ENCODE data around the gene ZNG1C. TPM values are rescaled to one million over a fixed set of nuclear protein-coding genes. Genes with fewer than 3 reads are reported as not detected.
"Not testable (repeated sequence)": the region's sequence is repeated elsewhere in the genome, so short reads cannot be mapped to it uniquely, and the experiment has no call there.

The ZNG1C gene
- polyA plus RNA-seq, 3 donors = 27.4 to 42.5 (median 29.8) TPM

- H4K20me1 ChIP-seq (ENCODE audit: insufficient read depth, low read length); H3K36me3 Mint-ChIP-seq; H3K4me1 Mint-ChIP-seq; H3K36me3 ChIP-seq (replicated peaks in 1 of 2; ENCODE audit: control insufficient read depth in 1 of 2, insufficient read depth in 2 of 2, low read length in 2 of 2); H3K4me3 Mint-ChIP-seq; H3K79me2 ChIP-seq (ENCODE audit: insufficient read depth, low read length); H3K4me3 ChIP-seq (replicated peaks in 1 of 3; ENCODE audit: low read depth in 2 of 3, low read length in 3 of 3); H3K9ac ChIP-seq (ENCODE audit: insufficient read depth, low read length, poor library complexity, severe bottlenecking); H3K27ac ChIP-seq (ENCODE audit: low read depth in 1 of 2, low read length in 2 of 2); H3K27ac Mint-ChIP-seq; H3K9me3 ChIP-seq (replicated peaks in 1 of 2; ENCODE audit: control insufficient read depth in 1 of 2, insufficient read depth in 1 of 2, low read length in 2 of 2); H3K27me3 ChIP-seq (ENCODE audit: control insufficient read depth in 2 of 2, insufficient read depth in 2 of 2, low read length in 2 of 2); intact Hi-C loops (cut with micrococcal nuclease); H2AFZ ChIP-seq (ENCODE audit: insufficient read depth, low read depth, low read length, poor library complexity, severe bottlenecking); H3K4me1 ChIP-seq (ENCODE audit: control insufficient read depth in 1 of 2, insufficient read depth in 2 of 2, low read length in 2 of 2); H3K4me2 ChIP-seq (replicated peaks; ENCODE audit: extremely low read depth, low read length, poor library complexity, severe bottlenecking); H3K27me3 Mint-ChIP-seq (ENCODE audit: low read depth in 3 of 3); DNase-seq; H3K9me3 Mint-ChIP-seq: not testable (repeated sequence)
- no CpG with 5 or more reads among the region's 11 CpGs for WGBS (ENCODE audit: insufficient coverage)
Measured at GRCh38 chr9:68330531-68331173, 88.9 kb downstream of the ZNG1C start.

GRCh38 chr9:68332122-68332521, 90.3 kb downstream of the ZNG1C start:
- H3K79me2 ChIP-seq (ENCODE audit: insufficient read depth, low read length); H3K9ac ChIP-seq (ENCODE audit: insufficient read depth, low read length, poor library complexity, severe bottlenecking); H3K4me3 Mint-ChIP-seq; H3K36me3 Mint-ChIP-seq; H3K27ac ChIP-seq (ENCODE audit: low read depth in 1 of 2, low read length in 2 of 2); H3K36me3 ChIP-seq (replicated peaks in 1 of 2; ENCODE audit: control insufficient read depth in 1 of 2, insufficient read depth in 2 of 2, low read length in 2 of 2); H3K27me3 ChIP-seq (ENCODE audit: control insufficient read depth in 2 of 2, insufficient read depth in 2 of 2, low read length in 2 of 2); H3K9me3 ChIP-seq (replicated peaks in 1 of 2; ENCODE audit: control insufficient read depth in 1 of 2, insufficient read depth in 1 of 2, low read length in 2 of 2); H2AFZ ChIP-seq (ENCODE audit: insufficient read depth, low read depth, low read length, poor library complexity, severe bottlenecking); intact Hi-C loops (cut with micrococcal nuclease); H3K4me1 Mint-ChIP-seq; DNase-seq; H3K4me3 ChIP-seq (replicated peaks in 1 of 3; ENCODE audit: low read depth in 2 of 3, low read length in 3 of 3); H3K4me2 ChIP-seq (replicated peaks; ENCODE audit: extremely low read depth, low read length, poor library complexity, severe bottlenecking); H3K27ac Mint-ChIP-seq; H3K27me3 Mint-ChIP-seq (ENCODE audit: low read depth in 3 of 3); H4K20me1 ChIP-seq (ENCODE audit: insufficient read depth, low read length); H3K9me3 Mint-ChIP-seq; H3K4me1 ChIP-seq (ENCODE audit: control insufficient read depth in 1 of 2, insufficient read depth in 2 of 2, low read length in 2 of 2): not testable (repeated sequence)
- WGBS (ENCODE audit: insufficient coverage) = no CpG with 5 or more reads among the region's 1 CpG

GRCh38 chr9:68335935-68336334, 94.2 kb downstream of the ZNG1C start:
- H3K36me3 Mint-ChIP-seq; DNase-seq; H3K27me3 ChIP-seq (ENCODE audit: control insufficient read depth in 2 of 2, insufficient read depth in 2 of 2, low read length in 2 of 2); H3K27ac Mint-ChIP-seq; H3K36me3 ChIP-seq (replicated peaks in 1 of 2; ENCODE audit: control insufficient read depth in 1 of 2, insufficient read depth in 2 of 2, low read length in 2 of 2); H3K4me2 ChIP-seq (replicated peaks; ENCODE audit: extremely low read depth, low read length, poor library complexity, severe bottlenecking); H3K4me1 ChIP-seq (ENCODE audit: control insufficient read depth in 1 of 2, insufficient read depth in 2 of 2, low read length in 2 of 2); H3K4me3 ChIP-seq (replicated peaks in 1 of 3; ENCODE audit: low read depth in 2 of 3, low read length in 3 of 3); H3K79me2 ChIP-seq (ENCODE audit: insufficient read depth, low read length); H3K9ac ChIP-seq (ENCODE audit: insufficient read depth, low read length, poor library complexity, severe bottlenecking); H4K20me1 ChIP-seq (ENCODE audit: insufficient read depth, low read length); H3K4me3 Mint-ChIP-seq; H3K27me3 Mint-ChIP-seq (ENCODE audit: low read depth in 3 of 3); H3K4me1 Mint-ChIP-seq; H3K9me3 Mint-ChIP-seq; H3K9me3 ChIP-seq (replicated peaks in 1 of 2; ENCODE audit: control insufficient read depth in 1 of 2, insufficient read depth in 1 of 2, low read length in 2 of 2); intact Hi-C loops (cut with micrococcal nuclease); H2AFZ ChIP-seq (ENCODE audit: insufficient read depth, low read depth, low read length, poor library complexity, severe bottlenecking); H3K27ac ChIP-seq (ENCODE audit: low read depth in 1 of 2, low read length in 2 of 2): not testable (repeated sequence)
- WGBS (ENCODE audit: insufficient coverage) = no CpG with 5 or more reads among the region's 3 CpGs

- H3K4me1 ChIP-seq (ENCODE audit: control insufficient read depth in 1 of 2, insufficient read depth in 2 of 2, low read length in 2 of 2); H3K9me3 ChIP-seq (replicated peaks in 1 of 2; ENCODE audit: control insufficient read depth in 1 of 2, insufficient read depth in 1 of 2, low read length in 2 of 2); H2AFZ ChIP-seq (ENCODE audit: insufficient read depth, low read depth, low read length, poor library complexity, severe bottlenecking); H3K27ac Mint-ChIP-seq; H3K9me3 Mint-ChIP-seq; H3K4me3 ChIP-seq (replicated peaks in 1 of 3; ENCODE audit: low read depth in 2 of 3, low read length in 3 of 3); H4K20me1 ChIP-seq (ENCODE audit: insufficient read depth, low read length); H3K9ac ChIP-seq (ENCODE audit: insufficient read depth, low read length, poor library complexity, severe bottlenecking); H3K4me2 ChIP-seq (replicated peaks; ENCODE audit: extremely low read depth, low read length, poor library complexity, severe bottlenecking); H3K36me3 ChIP-seq (replicated peaks in 1 of 2; ENCODE audit: control insufficient read depth in 1 of 2, insufficient read depth in 2 of 2, low read length in 2 of 2); H3K36me3 Mint-ChIP-seq; DNase-seq; H3K4me1 Mint-ChIP-seq; H3K27ac ChIP-seq (ENCODE audit: low read depth in 1 of 2, low read length in 2 of 2); intact Hi-C loops (cut with micrococcal nuclease); H3K79me2 ChIP-seq (ENCODE audit: insufficient read depth, low read length); H3K27me3 Mint-ChIP-seq (ENCODE audit: low read depth in 3 of 3); H3K4me3 Mint-ChIP-seq; H3K27me3 ChIP-seq (ENCODE audit: control insufficient read depth in 2 of 2, insufficient read depth in 2 of 2, low read length in 2 of 2): not testable (repeated sequence)
- WGBS (ENCODE audit: insufficient coverage) = no CpG with 5 or more reads among the region's 10 CpGs
Measured at GRCh38 chr9:68336639-68337339, 95.0 kb downstream of the ZNG1C start.

Data from CD14-positive monocyte (primary cell).